Endodermal cell (in vitro differentiated cells): Measurements from ENCODE around the gene PRKAG3. TPM values are rescaled to one million over a fixed set of nuclear protein-coding genes. Genes with fewer than 3 reads are reported as not detected.

Source experiments
- DNase-seq: peaks from one replicate; pipeline ENCODE4 v3.0.0-alpha.2; 2017
- H3K27ac ChIP-seq: 2 replicates; pipeline ENCODE4 v1.5.1; 2013; ENCODE audit warnings: mild to moderate bottlenecking, low read depth, low read length, moderate library complexity
- H3K27me3 ChIP-seq: 2 replicates; pipeline ENCODE4 v1.6.1; 2013; ENCODE audit warnings: mild to moderate bottlenecking, low read length, moderate library complexity; ENCODE audit not compliant: insufficient read depth, control insufficient read depth, poor library complexity, severe bottlenecking
- H3K36me3 ChIP-seq: 2 replicates; pipeline ENCODE4 v1.7.0; 2013; ENCODE audit warnings: mild to moderate bottlenecking, low read length, moderate library complexity; ENCODE audit not compliant: control insufficient read depth, insufficient read depth
- H3K4me1 ChIP-seq: one replicate; pipeline ENCODE4 v1.7.0; 2013; ENCODE audit warnings: low read length; ENCODE audit not compliant: control insufficient read depth, insufficient read depth
- H3K4me3 ChIP-seq: 2 replicates; pipeline ENCODE4 v1.5.1; 2013; ENCODE audit warnings: mild to moderate bottlenecking, low read length, moderate library complexity
- H3K9ac ChIP-seq: 2 replicates; pipeline ENCODE4 v1.6.1; 2013; ENCODE audit warnings: mild to moderate bottlenecking, low read length, moderate library complexity; ENCODE audit not compliant: poor library complexity, severe bottlenecking; ENCODE audit errors: extremely low read depth
- H3K9me3 ChIP-seq: 2 replicates; pipeline ENCODE4 v1.6.1; 2013; ENCODE audit warnings: mild to moderate bottlenecking, low read length, moderate library complexity; ENCODE audit not compliant: control insufficient read depth
- H3K27ac Mint-ChIP-seq: 2 replicates; pipeline ENCODE4 v1.8.0; 2020; ENCODE audit warnings: mixed read lengths
- H3K27me3 Mint-ChIP-seq: 2 replicates; pipeline ENCODE4 v1.8.0; 2021; ENCODE audit warnings: mild to moderate bottlenecking, mixed read lengths; ENCODE audit not compliant: insufficient read depth
- H3K36me3 Mint-ChIP-seq: 2 replicates; pipeline ENCODE4 v1.8.0; 2020; ENCODE audit warnings: low read depth, mixed read lengths
- H3K4me1 Mint-ChIP-seq: 2 replicates; pipeline ENCODE4 v1.8.0; 2020; ENCODE audit warnings: mixed read lengths
- H3K4me3 Mint-ChIP-seq: 2 replicates; pipeline ENCODE4 v1.8.0; 2020; ENCODE audit warnings: mild to moderate bottlenecking, moderate library complexity, mixed read lengths
- H3K9me3 Mint-ChIP-seq: 2 replicates; pipeline ENCODE4 v1.8.0; 2020; ENCODE audit warnings: mild to moderate bottlenecking, mixed read lengths
- CTCF ChIP-seq: fragments of 200-600 bp; sonication (generic); conservative IDR thresholded peaks from 2 replicates; pipeline ENCODE4 v1.5.0; 2021; ENCODE audit warnings: antibody characterized with exemption, mild to moderate bottlenecking
- WGBS, 2 experiments: methylation state at CpG; one replicate each; pipeline versions ENCODE4 v1.1.5 to v1.1.7; 2013; ENCODE audit warnings: missing lambda C conversion rate in 2 of 2, mixed read lengths in 1 of 2; ENCODE audit not compliant: insufficient coverage in 1 of 2, insufficient read length in 1 of 2; 5-methylcytosine and 5-hydroxymethylcytosine counted together
- total RNA-seq, 2 donors: library from RNA; stranded (reverse); fragmentation: NEBNext Ultra II Directional in 1 of 2; extraction: Animal tissue kit (Norgen Biotek cat#: 25700) in 1 of 2; gene quantifications; 2 replicates in 1 of 2; 3 replicates in 1 of 2; pipeline ENCODE4 v1.2.1, GENCODE V29; 2021

PRKAG3 gene
- total RNA-seq, 2 donors from 2014 or later: not detected

GRCh38 chr2:218828477-218828778 lies 3.2 kb downstream of the PRKAG3 start:
- Histone ChIP-seq H3K27ac (no peak overlapping the region), H3K27me3 (no peaks in the 10 kb centered on the region), H3K9ac (no peak overlapping the region), H3K4me3 (no peak overlapping the region), H3K36me3 (no peaks in the 10 kb centered on the region), H3K9me3 (no peaks in the 10 kb centered on the region), H3K4me1 (peaks cover 2% of the 10 kb centered on the region)
- 90 to 91% methylated on average over 2 to 4 of the region's 4 CpGs for WGBS, 2 experiments
- Mint-ChIP-seq H3K4me1 (peaks cover 8% of the 10 kb centered on the region), H3K9me3 (no peaks in the 10 kb centered on the region), H3K36me3 (no peaks in the 10 kb centered on the region), H3K4me3 (no peak overlapping the region), H3K27me3 (peaks cover 3% of the 10 kb centered on the region), H3K27ac (no peak overlapping the region)
- DNase-seq: no peak
- TF ChIP-seq CTCF: no peak

GRCh38 chr2:218827701-218828476 lies 3.7 kb downstream of the PRKAG3 start:
- Histone ChIP-seq H3K36me3 (no peaks in the 10 kb centered on the region), H3K27me3 (no peaks in the 10 kb centered on the region), H3K4me3 (no peak overlapping the region), H3K4me1 (peaks cover 1% of the 10 kb centered on the region), H3K9ac (no peak overlapping the region), H3K9me3 (no peaks in the 10 kb centered on the region), H3K27ac (no peak overlapping the region)
- Mint-ChIP-seq H3K4me1 (peaks cover 3% of the 10 kb centered on the region), H3K27ac (no peak overlapping the region), H3K36me3 (no peaks in the 10 kb centered on the region), H3K9me3 (no peaks in the 10 kb centered on the region), H3K27me3 (peaks cover 3% of the 10 kb centered on the region), H3K4me3 (no peak overlapping the region)
- no peak for TF ChIP-seq CTCF
- 92 to 96% methylated on average over 8 to 14 of the region's 14 CpGs for WGBS, 2 experiments
- DNase-seq: no peak

DNA sequence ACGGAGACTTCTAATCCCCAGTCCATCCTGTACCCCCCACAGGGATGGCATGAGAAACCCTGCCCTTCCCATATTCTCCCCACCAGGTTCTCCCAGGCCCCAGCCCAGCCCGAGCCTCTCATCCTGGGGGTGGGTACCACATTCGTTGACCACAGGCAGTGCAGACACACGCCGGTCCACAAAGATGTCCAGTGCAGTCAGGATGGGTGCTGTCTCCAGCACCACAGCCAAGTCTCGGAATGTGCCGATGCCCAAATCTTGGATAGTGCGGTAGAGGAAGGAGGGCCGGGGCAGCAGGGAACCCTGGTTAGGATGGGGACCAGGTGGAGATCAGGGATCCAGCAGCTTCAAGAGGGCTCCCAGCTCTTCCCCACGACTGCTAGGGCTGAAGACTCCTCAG lies 4.8 kb downstream of the PRKAG3 start:
- TF ChIP-seq CTCF: no peak
- H3K4me1 Mint-ChIP-seq: no peaks in the 10 kb centered on the region
- no peak overlapping the region for H3K4me3 Mint-ChIP-seq
- no peak for DNase-seq
- H3K27ac ChIP-seq: no peak overlapping the region
- no peaks in the 10 kb centered on the region for H3K36me3 ChIP-seq
- no peaks in the 10 kb centered on the region for H3K9me3 ChIP-seq
- no peak overlapping the region for H3K27ac Mint-ChIP-seq
- H3K9me3 Mint-ChIP-seq: no peaks in the 10 kb centered on the region
- H3K36me3 Mint-ChIP-seq: no peaks in the 10 kb centered on the region
- no peak overlapping the region for H3K4me3 ChIP-seq
- WGBS, 2 experiments: 92 to 94% methylated on average over 4 to 10 of the region's 10 CpGs
- H3K27me3 ChIP-seq: no peaks in the 10 kb centered on the region
- no peaks in the 10 kb centered on the region for H3K27me3 Mint-ChIP-seq
- no peak overlapping the region for H3K9ac ChIP-seq
- H3K4me1 ChIP-seq: no peaks in the 10 kb centered on the region
